GM19240 (cell line): Measurements from ENCODE around the gene TCEA2.
A peak's percentile ranks its signal among the peaks of the same experiment; 100 is the strongest.

Experiments
- DNase-seq: peaks from one replicate; pipeline ENCODE4 v3.0.0; 2011; ENCODE audit warnings: low spot score; ENCODE audit not compliant: insufficient read length

The TCEA2 gene

DNA sequence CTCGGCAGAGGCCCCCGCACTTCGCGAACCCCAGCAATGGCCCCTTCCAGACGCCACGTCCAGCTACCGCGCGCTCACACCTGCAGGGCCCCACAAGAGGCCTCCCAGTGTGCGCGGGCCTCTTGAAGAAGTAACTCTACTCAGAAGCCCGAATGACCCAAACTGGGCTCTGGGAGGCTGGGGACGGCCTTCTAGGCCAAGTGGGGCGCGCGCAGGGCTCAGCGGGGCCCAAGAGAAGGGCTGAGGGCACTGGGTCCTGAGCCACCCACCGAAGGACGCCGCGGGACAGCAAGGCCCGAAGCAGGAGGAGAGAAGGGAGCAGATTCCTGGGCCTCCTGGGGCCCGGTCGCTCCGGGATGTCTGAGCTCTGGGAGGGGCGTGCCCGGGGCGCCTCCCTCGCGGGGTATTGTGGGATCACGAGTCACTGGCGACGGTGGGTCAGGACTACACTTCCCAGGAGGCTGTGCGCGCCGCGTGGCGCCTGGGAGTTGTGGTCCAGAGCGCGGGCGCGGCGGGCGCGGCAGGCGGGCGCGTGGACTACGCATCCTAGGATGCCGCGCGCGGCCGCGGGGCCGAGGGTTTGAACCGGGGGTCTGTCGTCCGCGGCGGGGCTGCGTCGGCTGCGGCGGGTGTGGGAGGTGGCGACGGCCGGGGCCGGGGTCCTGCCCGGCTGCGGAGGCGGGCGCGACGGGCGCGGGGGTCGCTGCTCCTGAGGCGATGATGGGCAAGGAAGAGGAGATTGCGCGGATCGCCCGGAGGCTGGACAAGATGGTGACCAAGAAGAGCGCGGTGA, at the start of gene TCEA2:
Gene TCEA2, plus strand, starts transcription at position 603 of the 793 bp plus-strand sequence. Its CDS starts 115 bp downstream, at position 718.
- peak; percentile 98 for DNase-seq

DNA sequence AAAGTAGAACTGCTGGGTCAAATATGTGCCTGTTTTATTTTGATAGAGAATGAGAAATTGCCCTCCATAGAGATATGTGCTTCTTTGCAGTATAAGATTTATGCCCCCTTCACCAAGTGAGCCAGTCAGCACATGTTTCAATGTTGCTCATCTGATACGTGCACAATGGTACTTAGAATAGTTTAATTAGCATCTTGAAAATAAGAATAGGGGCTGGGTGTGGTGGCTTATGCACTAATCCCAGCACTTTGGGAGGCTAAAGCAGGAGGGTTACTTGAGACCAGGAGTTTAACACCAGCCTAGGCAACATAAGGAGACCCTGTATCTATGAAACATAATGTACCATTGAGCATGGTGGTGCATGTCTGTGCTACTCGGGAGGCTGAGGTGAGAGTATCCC, 47.4 kb upstream of the TCEA2 start:
- no peak for DNase-seq

DNA sequence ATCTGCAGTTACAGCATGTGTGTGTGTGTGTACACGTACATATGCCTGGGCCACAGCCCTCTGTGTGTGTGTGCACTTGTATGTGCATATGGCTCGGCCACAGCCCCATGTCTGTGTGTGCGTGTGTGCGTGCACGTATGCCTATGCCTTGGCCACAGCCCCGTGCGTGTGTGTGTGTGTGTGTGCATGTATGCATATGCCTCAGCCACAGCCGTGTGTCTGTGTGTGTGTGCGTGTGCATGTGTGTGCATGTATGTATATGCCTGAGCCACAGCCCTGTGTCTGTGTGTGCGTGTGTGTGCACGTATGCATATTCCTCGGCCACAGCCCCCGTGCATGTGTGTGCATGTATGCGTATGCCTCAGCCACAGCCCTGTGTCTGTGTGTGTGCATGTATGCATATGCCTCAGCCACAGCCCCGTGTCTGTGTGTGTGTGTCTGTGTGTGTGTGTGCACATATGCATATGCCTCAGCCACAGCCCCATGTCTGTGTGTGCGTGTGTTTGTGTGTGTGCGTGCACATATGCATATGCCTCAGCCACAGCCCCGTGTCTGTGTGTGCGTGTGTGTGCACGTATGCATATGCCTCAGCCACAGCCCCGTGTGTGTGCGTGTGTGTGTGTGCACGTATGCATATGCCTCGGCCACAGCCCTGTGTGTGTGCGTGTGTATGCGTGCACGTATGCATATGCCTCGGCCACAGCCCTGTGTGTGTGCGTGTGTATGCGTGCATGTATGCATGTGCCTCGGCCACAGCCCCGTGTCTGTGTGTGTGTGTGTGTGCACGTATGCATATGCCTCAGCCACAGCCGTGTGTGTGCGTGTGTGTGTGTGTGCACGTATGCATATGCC, 41.6 kb upstream of the TCEA2 start:
- no peak for DNase-seq

DNA sequence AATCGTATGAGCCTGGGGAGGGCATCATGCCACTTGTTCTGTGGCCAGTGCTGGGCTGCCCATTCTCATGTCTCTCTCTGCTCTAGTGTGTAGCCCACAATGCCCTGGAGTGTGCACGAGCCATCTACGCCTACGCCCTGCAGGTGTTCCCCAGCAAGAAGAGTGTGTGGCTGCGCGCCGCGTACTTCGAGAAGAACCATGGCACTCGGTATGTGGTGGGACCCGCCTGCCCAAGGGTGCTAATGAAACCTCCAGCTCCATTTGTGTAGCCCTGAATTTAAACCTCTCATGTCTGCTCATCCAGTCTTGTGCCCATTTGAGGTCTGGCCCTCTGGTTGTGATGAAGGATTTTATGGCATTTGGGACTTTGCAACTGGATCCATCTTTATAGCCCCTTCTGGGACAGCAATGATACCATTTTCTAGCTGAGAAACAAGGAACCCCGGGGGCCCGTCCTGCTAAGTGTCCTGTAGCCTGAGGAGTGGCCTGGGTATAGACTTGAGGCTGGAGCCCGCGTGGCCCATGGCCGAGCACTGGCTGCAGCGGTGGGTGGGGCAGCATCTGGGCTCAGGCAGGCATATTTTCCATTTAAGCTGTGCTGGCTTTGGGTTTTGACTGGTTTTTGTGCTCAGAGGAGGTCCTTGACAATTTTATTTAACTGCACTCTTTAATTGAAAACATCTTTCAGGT, 40.2 kb upstream of the TCEA2 start:
- no peak for DNase-seq

DNA sequence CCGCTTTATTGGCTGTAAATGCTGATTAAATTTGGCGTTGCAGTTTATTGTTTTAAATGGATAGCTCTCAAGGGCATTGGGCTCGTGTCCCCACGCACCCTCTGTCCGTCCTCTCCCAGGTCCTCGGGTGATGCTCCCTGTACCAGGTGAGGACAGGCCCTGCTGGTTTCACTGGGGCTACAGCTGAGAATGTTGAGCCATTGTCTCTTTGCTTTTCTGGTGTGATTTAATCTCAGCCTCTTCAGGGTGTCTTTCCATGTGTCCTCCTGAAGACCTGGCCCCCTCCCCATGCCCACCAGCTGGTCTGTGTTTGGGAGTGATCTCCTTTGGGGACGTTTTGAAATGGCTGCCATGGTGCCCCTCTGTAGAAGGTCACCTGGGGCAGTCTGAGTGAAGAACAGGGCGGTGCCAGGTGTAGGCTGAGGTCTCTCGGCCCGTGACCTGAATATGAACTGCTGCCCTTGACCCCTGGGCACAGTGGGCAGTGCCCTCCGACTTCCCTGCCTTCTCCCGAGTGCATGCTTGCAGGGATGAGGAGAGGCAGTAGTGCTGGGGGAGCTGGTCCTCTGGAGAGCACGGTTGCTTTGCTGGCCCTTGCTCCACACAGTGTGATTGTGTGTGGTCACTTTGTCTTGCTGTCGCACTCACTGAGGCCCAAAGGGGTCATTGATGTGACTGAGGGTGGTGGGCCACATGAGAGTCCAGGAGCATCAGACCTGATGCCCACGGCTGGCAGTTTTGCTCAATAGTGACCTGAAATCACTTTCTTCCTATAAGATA, 39.4 kb upstream of the TCEA2 start:
- DNase-seq, result no peak

DNA sequence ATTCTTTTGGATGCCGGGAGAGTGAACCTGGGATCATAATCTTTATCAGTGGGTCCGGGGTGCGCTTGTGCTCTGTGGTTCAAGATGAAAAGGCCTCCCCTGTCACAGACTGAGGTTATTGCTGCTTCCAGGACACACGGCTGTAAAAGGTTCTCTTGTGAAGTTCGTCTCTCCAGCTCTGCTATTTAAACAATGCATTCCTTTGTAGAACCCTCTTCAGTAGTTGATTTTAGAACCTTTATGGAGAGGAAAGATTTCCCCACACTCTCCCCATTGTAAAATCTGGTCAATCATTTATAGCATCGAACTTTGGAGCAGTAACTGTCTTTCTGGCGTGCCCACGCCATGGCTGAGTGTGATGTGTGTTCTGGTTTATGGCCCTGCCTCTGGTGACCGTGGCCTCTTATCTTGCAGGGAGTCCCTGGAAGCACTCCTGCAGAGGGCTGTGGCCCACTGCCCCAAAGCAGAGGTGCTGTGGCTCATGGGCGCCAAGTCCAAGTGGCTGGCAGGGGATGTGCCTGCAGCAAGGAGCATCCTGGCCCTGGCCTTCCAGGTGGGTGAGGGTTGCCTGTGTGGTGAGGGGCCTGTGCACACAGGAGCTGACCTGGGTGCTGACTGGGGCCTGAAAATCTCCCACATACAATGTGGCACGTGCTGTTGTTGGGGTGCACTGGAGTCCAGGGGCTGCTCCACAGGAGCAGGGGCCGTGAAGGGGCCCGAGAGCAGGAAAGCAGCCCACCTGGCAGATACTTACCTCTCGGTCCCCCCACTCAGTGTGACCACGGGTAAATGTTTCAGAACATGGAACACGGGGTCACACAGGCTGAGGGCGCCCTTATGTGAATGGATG, 38.6 kb upstream of the TCEA2 start:
- no peak for DNase-seq

DNA sequence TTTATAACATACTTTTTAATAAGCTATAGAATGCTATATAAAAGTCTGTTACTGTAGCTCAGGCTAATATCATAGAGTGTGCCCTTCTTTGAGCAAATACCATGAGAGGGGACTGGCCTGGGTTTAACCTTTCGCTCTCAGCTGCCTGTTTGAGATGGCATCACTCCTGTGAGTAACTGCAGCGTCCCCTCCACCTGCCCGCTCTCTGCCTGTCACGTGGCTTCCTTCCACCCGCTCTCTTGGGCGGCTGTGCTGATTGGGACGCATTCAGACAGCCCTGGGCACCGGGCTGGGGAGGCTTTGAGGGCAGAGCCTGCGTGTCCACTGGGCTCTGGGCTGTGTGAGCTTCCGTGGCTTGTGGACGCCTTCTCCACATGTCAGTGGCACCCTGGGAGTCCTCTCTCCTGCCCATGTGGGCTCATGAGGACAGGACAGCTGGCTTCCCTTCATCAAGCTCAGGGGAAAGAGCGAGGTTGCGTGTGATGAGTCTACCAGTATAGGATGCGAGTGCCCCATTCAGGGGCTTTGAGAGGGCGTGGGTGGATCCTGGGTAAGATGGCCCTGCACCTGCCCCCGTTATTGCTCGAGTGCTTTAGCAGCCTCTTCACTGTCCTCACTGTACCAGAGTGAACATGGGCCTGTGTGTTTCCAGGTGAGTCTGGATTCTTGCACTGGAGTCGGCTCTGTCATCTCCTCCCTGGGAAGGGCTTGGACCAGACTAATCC, 37.7 kb upstream of the TCEA2 start:
- DNase-seq, result no peak

DNA sequence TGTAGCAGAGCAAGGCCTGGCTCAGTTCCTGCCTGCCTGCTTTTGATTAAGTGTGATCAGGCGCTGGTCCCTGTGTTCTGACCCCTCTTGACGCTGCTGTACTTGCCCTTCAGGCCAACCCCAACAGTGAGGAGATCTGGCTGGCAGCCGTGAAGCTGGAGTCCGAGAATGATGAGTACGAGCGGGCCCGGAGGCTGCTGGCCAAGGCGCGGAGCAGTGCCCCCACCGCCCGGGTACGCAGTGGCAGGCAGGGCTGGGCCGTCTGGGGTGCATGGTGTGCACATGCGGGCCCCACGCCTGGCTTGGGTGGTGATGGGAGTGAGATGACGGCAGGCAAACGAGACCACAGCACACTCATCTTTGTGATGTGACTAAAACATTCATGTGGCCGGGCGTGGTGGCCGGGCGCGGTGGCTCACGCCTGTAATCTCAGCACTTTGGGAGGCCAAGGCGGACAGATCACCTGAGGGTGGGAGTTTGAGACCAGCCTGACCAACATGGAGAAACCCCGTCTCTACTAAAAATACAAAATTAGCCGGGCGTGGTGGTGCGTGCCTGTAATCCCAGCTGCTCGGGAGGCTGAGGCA, 37.1 kb upstream of the TCEA2 start:
- no peak for DNase-seq

DNA sequence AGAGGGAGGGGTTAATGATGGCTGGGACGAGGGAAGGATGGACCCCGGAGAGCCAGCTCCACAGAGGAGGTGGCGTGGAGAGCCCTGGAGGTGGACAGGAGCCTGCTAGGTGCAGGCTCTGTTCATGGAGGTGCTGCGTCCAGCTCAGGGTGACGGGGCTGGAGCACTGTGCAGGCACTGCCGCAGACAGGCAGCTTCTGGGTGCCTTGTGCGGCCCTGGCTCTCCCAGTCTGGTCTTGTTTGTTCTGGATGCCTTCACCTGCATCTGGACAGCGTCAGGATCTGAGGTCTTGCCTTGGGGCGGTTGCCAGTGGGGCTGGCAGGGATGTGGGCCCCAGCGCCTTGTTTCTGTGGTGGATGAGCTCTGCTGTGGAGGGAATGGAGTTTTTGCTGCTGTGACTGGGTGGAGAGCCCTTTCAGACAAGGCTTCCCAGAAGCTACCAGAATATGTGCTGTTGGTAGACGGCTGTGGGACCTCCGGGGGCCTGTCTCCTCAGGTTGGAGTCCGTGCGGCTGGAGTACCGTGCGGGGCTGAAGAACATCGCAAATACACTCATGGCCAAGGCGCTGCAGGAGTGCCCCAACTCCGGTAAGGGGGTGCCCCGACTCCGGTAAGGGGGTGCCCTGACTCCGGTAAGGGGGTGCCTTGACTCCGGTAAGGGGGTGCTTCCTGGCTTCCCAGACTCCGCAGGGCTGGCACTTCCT, 34.9 kb upstream of the TCEA2 start:
- no peak for DNase-seq

DNA sequence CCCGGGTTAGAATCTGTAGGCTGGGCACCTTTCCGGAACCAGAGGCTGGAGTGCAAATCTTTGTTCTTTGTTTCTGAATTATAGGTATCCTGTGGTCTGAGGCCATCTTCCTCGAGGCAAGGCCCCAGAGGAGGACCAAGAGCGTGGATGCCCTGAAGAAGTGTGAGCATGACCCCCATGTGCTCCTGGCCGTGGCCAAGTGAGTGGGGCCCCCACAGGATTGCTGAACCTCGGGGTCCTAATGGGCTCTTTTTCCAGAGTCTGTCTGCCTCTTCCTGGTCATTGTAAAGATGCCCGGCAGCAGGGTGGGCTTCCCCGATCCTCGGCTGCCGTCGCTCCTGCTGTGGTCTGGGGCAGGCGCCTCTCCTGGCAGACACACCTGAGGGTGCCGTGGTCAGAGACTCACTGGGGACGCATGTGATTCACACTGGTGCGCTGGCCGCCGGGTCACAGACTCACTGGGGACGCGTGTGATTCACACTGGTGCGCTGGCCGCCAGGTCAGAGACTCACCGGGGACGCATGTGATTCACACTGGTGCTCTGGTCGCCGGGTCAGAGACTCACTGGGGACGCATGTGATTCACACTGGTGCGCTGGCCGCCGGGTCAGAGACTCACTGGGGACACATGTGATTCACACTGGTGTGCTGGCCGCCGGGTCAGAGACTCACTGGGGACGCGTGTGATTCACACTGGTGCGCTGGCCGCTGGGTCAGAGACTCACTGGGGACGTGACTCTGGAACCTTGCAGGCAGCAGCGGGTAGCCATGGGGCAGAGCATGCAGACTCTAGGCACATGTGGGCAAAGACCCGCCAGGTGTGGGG, 33.5 kb upstream of the TCEA2 start:
- DNase-seq, result no peak

DNA sequence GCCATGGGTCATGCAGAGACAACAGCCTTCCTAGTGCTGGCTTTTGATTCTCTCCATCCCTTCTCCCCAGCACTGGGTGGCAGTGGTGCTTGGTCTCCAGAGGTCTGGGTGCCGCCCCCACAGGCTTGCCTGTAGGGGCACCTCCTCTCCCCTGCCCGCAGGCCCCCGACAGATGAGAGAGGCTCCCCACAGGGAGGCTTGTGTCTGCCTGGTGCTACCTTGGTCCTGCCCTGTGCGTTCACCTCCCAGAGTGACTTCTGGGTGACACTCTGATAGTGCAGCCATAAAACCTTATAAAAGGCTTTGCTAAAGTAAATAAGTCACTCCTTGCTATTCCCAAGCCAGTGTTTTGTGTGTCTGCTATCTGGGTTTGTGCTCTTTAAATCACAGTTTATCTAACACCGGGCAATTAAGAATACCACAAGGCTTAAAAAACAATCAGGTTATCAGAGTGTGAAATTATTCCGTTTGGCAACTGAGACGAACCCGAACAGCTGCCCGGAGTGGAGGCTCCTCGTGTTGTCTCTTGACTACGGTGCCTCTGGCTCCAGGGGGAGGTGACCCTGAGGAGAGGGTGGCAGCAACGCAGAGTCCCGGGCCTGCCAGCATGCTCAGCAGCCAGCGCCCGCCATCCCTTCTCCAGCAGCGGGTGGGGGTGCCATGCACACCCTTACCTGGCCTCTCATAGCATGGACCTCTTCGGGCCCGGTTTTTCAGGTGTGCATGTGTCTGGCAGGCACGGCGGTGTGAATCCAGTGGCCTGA, 32.4 kb upstream of the TCEA2 start:
- no peak for DNase-seq

DNA sequence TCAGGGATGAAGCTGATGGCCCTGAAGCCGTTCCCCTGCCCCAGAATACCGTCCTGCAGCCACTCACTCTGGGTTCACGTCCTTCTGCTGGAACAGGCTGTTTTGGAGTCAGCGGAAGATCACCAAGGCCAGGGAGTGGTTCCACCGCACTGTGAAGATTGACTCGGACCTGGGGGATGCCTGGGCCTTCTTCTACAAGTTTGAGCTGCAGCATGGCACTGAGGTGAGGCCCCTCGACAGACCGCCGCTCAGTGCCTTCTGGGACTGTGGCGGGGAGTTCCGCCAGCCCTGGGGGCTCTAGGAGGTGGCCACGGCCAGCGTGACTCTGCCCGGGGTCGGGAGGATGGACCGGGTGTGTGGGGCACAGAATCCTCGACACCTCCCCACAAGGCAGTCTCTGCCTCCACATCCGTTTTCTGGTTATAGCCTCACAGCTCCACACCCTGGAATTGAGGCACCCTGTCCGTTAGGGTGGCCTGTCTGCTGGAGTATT, 31.1 kb upstream of the TCEA2 start:
- DNase-seq, result no peak

DNA sequence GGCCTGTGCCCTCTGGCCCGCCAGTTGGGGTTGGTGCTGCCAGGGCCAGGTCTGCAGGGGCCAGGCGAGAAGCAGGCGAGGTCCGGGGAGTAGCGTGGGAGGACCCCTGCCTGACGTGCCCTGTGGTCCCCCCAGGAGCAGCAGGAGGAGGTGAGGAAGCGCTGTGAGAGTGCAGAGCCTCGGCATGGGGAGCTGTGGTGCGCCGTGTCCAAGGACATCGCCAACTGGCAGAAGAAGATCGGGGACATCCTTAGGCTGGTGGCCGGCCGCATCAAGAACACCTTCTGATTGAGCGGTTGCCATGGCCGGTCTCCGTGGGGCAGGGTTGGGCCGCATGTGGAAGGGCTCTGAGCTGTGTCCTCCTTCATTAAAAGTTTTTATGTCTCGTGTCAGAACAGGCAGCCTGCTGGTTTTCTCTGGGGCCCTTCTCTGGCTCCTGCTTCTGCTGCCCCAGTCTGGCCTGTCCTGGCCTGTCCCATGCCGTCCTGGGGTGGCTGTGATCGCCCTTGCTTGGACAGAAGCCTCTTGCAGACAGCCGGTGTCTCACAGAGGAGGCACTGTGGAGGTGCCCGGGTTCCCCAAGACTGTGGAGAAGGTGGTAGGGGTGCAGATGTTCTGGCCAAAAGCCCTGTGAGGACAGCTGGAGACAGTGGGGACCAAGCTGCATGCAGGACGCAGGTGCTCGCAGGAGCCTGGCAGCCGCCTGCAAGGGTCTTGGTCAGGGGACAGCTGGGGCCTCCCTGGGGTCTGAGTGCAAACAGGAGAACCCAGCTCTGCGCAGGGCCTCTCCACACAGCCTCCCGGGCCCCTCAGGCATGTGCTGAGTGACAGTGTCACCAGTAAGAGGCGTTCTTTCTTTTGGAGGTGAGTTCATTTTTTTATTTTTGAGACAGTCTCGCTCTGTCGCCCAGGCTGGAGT, 30.0 kb upstream of the TCEA2 start:
- no peak for DNase-seq

DNA sequence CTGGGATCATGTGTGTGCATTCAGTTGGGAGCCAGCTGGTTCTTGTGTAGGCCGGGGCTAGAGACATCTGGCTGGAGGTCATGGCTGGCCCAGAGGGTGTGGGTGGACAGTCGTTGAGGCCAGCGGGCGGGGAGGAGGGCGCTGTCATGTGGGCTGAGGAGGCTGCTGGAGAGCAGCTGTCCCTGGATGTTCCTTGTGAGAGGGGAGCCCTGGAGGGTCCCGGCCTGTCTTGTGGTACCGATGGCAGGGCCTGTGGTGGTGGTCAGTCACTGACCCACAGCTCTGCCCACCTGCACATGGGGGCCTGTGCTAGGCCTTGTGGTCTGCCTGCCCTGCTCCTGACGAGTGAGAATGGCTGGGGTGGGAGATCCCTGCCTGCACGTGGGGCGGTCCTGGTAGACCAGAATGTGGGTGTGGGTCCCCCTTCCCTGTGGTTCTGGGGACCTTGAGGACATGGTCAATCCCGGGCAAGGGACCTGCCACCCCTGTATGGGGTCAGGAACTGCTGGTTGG, 29.0 kb upstream of the TCEA2 start:
- no peak for DNase-seq
